Thoracic aorta (tissue), 2 donors: ENCODE data around the gene SPATA6. TPM values are rescaled to one million over a fixed set of nuclear protein-coding genes. Genes with fewer than 3 reads are reported as not detected.

Experiments used
- ATAC-seq: fragments of 150-250 bp; one replicate; pipeline ENCODE4 v1.8.0; 2017; ENCODE audit warnings: low read depth; ENCODE audit not compliant: insufficient number of reproducible peaks, low FRiP score
- DNase-seq: peaks from one replicate; pipeline ENCODE4 v3.0.0-alpha.2; 2020; ENCODE audit warnings: low spot score
- H3K27ac ChIP-seq, 2 donors: fragments of 200-600 bp; sonication (generic); 1 replicate in 1 of 2; 2 replicates in 1 of 2; pipeline ENCODE4 v1.5.1; 2016; ENCODE audit warnings: mild to moderate bottlenecking in 2 of 2, moderate library complexity in 2 of 2
- H3K27me3 ChIP-seq: fragments of 200-600 bp; sonication (generic); replicated peaks from 2 replicates; pipeline ENCODE4 v1.6.0; 2016; ENCODE audit warnings: mild to moderate bottlenecking; ENCODE audit not compliant: insufficient read depth
- H3K36me3 ChIP-seq: fragments of 200-600 bp; sonication (generic); one replicate; pipeline ENCODE4 v1.5.1; 2016
- H3K4me1 ChIP-seq, 2 donors: fragments of 200-600 bp; sonication (generic); 1 replicate in 1 of 2; 2 replicates in 1 of 2; pipeline versions ENCODE4 v1.5.1 to v1.6.0; 2016; ENCODE audit warnings: low read depth in 2 of 2, mild to moderate bottlenecking in 1 of 2; ENCODE audit not compliant: control insufficient read depth in 1 of 2
- H3K4me3 ChIP-seq: fragments of 200-600 bp; sonication (generic); 2 replicates; pipeline ENCODE4 v1.5.1; 2016; ENCODE audit warnings: mild to moderate bottlenecking
- H3K9me3 ChIP-seq: fragments of 200-600 bp; sonication (generic); 2 replicates; pipeline ENCODE4 v1.5.1; 2016
- total RNA-seq, 2 donors: library from RNA; depleted of rRNA; stranded (reverse); fragments of >200 nt; gene quantifications; one replicate each; pipeline versions ENCODE4 v1.1.0 to v1.2.3, GENCODE V29; 2016
- TF ChIP-seq, protein P1 (sequence below): fragments of 200-600 bp; sonication (generic); IDR thresholded peaks from one replicate; pipeline ENCODE4 v1.5.1; 2019; ENCODE audit warnings: antibody characterized with exemption

Gene SPATA6
- total RNA-seq, 2 donors from 2014 or later = 16.1 to 22.6 TPM

DNA sequence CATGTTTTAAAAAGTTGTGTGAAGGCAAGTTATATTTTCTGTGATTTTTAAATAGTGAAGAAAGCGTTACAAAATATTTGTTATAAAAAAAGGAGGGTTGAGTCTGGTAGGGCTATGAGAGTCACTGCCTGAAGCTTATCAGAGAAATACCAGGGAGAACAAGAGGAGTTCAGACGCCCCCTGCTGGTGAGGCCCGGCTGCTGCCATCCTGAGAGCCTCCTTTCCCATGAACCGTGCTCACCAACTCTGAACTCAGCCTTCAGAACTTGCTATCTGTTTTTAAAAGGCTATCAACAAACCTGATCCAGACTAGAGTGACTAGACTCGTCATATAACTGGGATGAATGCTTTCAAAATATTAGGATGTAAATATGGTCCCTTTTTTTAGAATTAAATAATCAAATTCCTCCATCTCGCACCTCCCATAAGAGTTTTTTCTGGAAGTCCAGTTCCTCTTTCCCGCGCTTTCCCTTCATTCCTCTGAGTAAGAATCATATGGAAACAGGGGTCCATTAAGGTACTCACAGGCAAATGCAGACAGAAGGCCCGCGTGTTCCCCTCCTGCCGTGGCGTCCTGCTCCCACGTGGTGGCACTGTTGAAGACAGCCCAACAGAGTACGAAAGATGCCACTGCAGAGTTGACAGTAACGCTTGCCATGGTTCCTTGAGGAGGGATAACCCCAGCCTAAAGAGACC lies 26.2 kb upstream of the SPATA6 start:
- H3K27me3 ChIP-seq = no peaks in the 10 kb centered on the region
- peak; percentile 73 for ATAC-seq
- TF ChIP-seq, protein P1, sequence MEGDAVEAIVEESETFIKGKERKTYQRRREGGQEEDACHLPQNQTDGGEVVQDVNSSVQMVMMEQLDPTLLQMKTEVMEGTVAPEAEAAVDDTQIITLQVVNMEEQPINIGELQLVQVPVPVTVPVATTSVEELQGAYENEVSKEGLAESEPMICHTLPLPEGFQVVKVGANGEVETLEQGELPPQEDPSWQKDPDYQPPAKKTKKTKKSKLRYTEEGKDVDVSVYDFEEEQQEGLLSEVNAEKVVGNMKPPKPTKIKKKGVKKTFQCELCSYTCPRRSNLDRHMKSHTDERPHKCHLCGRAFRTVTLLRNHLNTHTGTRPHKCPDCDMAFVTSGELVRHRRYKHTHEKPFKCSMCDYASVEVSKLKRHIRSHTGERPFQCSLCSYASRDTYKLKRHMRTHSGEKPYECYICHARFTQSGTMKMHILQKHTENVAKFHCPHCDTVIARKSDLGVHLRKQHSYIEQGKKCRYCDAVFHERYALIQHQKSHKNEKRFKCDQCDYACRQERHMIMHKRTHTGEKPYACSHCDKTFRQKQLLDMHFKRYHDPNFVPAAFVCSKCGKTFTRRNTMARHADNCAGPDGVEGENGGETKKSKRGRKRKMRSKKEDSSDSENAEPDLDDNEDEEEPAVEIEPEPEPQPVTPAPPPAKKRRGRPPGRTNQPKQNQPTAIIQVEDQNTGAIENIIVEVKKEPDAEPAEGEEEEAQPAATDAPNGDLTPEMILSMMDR = peak; percentile 93
- no peak overlapping the region for H3K27ac ChIP-seq
- no peaks in the 10 kb centered on the region for H3K4me1 ChIP-seq
- H3K4me3 ChIP-seq = peak overlapping the region; percentile 41
- no peaks in the 10 kb centered on the region for H3K36me3 ChIP-seq
- DNase-seq = peak; percentile 17
- no peaks in the 10 kb centered on the region for H3K9me3 ChIP-seq

DNA sequence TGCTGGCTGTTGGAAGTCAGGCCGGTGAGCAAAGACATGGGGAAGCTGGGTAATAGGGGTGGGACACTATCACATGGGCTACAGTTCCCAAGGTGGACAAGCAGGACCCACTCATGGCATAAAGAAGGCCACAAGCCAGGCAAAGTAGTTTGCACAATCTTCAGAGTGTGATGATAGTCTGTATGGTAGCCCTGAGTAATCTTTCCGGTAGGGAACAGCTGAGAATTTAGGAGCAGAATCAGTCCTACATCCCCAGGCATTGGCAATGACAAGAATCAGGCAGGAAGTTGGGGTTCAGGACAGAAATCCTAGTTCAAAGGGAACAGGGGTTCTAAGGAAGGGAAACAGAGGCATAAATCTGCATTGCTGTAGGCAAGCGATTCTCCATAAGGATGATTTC lies 23.9 kb upstream of the SPATA6 start:
- no peak overlapping the region for H3K27ac ChIP-seq
- no peaks in the 10 kb centered on the region for H3K9me3 ChIP-seq
- no peak for DNase-seq
- no peak overlapping the region for H3K4me3 ChIP-seq
- TF ChIP-seq, protein P1 = no peak
- H3K27me3 ChIP-seq = no peaks in the 10 kb centered on the region
- no peaks in the 10 kb centered on the region for H3K36me3 ChIP-seq
- no peak for ATAC-seq
- H3K4me1 ChIP-seq = no peaks in the 10 kb centered on the region

DNA sequence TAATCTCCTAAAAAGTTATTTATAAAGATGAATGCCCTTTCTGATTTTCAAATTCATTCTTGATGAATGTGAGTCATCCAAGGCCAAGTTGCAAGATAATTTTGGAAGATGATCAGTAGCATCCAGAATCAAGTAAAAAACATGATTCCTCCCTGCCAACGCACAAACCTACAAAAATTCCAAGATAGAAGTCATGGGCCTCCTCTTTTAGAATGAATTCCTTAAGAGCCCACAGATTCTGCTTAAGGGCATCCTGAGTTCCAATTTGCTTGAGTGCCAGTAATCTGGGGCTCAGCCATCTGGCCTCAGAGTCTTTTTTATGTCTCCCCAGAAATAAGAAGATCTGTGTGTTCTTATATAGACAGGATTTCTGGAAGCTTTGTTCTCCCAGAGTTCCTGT lies 23.2 kb upstream of the SPATA6 start:
- DNase-seq (no peak), ATAC-seq (no peak)
- TF ChIP-seq, protein P1 = no peak
- H3K4me1 ChIP-seq = no peaks in the 10 kb centered on the region
- H3K27ac ChIP-seq = no peak overlapping the region
- no peaks in the 10 kb centered on the region for H3K27me3 ChIP-seq
- H3K4me3 ChIP-seq = no peak overlapping the region
- no peaks in the 10 kb centered on the region for H3K9me3 ChIP-seq
- H3K36me3 ChIP-seq = no peaks in the 10 kb centered on the region

DNA sequence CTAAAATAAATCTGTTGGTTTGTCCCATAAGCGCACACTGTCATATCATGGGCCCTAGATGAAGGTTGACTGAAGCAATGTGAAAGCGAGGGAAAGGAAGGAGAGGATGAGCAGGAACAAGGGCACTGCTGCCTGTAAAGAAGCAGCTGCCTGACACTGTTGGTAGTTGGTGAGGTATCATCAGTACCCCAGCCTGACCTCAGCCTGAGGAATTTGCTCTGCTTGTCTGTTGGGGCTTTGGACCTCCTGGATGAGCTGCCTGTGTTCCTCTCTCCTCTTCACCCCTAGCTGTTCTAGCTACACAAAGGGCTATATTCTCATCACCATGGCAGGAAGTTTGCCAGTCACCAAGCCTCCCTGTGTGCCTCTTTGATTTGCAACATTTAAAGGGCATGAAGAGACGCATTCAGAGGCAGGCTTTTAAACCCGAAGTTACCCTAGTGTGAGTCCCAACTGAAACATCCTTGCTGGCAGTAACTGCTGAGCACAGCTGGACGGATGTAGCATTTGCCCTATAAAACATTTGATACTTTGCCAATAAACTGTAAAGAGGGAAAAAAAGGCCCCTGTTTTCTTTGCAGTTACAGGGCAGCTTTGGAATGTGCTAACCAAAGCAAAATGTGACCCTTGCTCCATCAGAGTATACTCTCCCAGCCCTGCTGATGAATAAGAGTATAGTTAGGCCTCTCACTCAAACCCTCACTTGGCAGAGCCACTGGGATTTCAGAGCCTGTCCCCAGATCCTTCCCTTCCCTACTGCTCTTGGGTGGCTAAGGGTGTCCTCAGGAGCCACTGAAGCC lies 22.2 kb upstream of the SPATA6 start:
- no peak overlapping the region for H3K27ac ChIP-seq
- TF ChIP-seq, protein P1 = no peak
- H3K27me3 ChIP-seq = no peaks in the 10 kb centered on the region
- no peaks in the 10 kb centered on the region for H3K36me3 ChIP-seq
- ATAC-seq = peak; percentile 50
- no peaks in the 10 kb centered on the region for H3K4me1 ChIP-seq
- H3K9me3 ChIP-seq = no peaks in the 10 kb centered on the region
- H3K4me3 ChIP-seq = no peak overlapping the region
- no peak for DNase-seq

DNA sequence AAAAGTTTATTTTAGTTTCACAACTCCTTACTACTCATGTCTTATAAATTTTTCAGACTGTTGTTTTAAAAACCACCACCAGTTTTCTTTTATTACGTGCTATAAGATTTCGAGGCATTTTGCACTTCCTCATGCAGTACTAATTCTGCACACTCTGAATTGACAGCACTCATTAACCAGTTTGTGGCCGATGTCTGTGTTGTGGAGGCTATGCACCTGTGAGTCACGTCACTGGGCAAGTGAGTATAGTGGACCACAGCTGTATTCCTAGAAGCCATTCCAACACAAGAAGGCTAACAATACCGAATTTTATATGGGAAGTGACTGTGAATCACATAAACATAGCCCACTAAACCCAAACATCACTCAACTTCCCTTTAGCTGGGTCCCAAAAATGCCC lies 21.0 kb upstream of the SPATA6 start:
- ATAC-seq (no peak), DNase-seq (no peak)
- Histone ChIP-seq H3K27ac (no peak overlapping the region), H3K9me3 (no peaks in the 10 kb centered on the region), H3K27me3 (no peaks in the 10 kb centered on the region), H3K4me3 (no peak overlapping the region), H3K4me1 (no peaks in the 10 kb centered on the region), H3K36me3 (no peaks in the 10 kb centered on the region)
- TF ChIP-seq, protein P1 = no peak
